ENCODE results near the gene LARGE2.
A peak's percentile ranks its signal among the peaks of the same experiment; 100 is the strongest.

The LARGE2 gene

DNA sequence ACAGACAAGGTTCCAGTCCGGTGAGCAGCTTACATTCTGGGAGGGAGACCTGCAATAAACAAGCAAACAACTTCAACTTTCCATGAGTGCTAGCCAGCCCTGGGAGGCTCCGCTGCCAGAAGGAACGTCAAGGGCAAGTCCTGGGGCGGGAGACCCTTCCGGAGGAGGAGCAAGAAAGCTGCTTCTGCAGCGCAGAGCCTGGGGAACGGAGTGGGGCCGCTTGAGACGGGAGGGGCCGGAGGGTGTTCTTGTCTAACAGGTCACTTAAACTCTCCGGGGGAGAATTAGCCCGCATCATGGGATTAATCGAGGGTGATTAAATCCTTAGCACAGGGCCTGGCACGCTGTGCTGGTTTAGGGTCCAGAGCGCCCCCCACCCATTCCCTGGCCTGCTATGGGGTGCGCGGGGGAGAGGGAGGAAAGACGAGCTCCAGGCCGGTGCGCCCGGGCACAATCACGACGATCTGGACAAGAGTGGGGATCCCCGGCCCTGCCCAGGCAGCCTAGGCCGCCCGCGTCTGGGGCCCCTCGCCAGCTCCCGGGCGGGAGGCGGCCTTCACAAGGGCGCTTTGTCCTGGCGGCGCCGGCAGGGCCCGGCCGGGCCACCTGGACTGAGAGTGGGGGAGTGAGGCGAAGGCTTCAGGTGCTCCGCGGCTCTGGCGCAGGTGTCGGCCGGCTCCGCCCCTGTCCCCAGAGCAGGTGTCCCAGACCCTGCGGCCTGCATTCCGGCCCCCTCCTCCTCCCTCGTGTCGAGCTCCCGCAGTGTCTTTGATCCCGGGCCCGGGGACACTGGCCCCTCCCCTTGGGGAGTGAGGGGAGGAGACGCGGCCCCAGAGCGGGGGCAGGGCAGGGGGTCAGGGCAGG, 663 bp upstream of the LARGE2 start:
- DNase-seq (ENCODE audit: low read depth, low spot score): no peak
- peak overlapping the region; percentile 64 for H3K9ac ChIP-seq (ENCODE audit: insufficient read length)
- H3K4me3 ChIP-seq: peak overlapping the region; percentile 82
- TF ChIP-seq EZH2 (IDR thresholded peaks at IDR 0.05): no peak
- TF ChIP-seq FOXP2 (optimal IDR thresholded peaks at IDR 0.05; ENCODE audit: control extremely low read depth, extremely low read length, insufficient read depth): no peak
- TF ChIP-seq POLR2AphosphoS5 (IDR thresholded peaks at IDR 0.05; ENCODE audit: borderline replicate concordance, low read depth, low read length): no peak
- H3K36me3 ChIP-seq (ENCODE audit: insufficient read depth, low read length): no peaks in the 10 kb centered on the region
- no peaks in the 10 kb centered on the region for H3K9me3 ChIP-seq (ENCODE audit: low read depth, low read length)
- H3K27ac ChIP-seq: no peak overlapping the region

DNA sequence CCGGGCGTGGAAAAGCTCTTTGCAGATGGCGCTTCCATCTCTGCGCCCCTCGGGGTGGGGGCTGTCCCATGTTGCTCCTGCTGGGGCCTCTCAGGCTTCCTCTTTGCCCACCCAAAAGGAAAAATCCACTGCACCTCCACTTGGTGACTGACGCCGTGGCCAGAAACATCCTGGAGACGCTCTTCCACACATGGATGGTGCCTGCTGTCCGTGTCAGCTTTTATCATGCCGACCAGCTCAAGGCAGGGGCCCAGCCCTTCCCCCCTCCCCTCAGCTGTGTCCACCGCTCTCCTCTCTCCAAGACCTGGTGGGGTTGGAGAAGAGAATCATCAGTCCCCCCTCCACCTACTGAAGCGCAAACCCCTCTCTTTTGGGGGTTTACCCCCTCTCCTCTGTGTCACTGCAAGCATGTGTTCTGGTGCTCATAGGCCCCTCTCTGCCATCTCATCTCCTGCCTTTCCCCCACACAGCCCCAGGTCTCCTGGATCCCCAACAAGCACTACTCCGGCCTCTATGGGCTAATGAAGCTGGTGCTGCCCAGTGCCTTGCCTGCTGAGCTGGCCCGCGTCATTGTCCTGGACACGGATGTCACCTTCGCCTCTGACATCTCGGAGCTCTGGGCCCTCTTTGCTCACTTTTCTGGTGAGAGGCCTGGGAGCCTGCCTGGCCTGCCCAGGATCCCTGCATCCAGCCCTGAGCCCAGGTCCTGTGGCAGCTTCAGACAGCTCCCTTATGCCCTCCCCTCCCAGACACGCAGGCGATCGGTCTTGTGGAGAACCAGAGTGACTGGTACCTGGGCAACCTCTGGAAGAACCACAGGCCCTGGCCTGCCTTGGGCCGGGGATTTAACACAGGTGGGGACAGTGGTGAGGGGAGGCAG, 1.8 kb downstream of the LARGE2 start:
- DNase-seq (ENCODE audit: low read depth, low spot score): no peak
- Histone ChIP-seq H3K36me3 (ENCODE audit: insufficient read depth, low read length) (no peaks in the 10 kb centered on the region), H3K4me3 (no peak overlapping the region), H3K27ac (no peak overlapping the region), H3K9me3 (ENCODE audit: low read depth, low read length) (no peaks in the 10 kb centered on the region), H3K9ac (ENCODE audit: insufficient read length) (no peak overlapping the region)
- TF ChIP-seq EZH2 (IDR thresholded peaks at IDR 0.05): no peak
- TF ChIP-seq POLR2AphosphoS5 (IDR thresholded peaks at IDR 0.05; ENCODE audit: borderline replicate concordance, low read depth, low read length): no peak
- TF ChIP-seq FOXP2 (optimal IDR thresholded peaks at IDR 0.05; ENCODE audit: control extremely low read depth, extremely low read length, insufficient read depth): no peak

DNA sequence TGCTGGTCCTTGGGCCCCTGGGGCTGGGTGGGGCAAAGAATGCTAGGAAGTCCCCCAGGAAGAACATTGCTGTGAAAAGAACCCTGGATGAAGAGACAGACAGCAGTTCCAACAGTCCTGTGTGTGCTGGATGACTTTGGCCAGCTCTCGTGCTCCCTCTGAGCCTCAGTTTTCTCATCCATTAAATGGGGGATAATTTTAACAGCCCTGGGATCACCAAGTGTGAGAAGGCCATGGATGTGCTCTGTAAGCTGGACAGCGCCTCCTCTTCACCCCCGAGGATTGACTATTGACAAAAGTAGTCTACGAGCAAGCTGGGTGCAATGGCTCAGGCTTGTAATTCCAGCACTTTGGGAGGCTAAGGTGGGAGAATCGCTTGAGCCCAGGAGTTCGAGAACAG, 2.5 kb downstream of the LARGE2 start:
- Histone ChIP-seq H3K4me3 (no peak overlapping the region), H3K27ac (no peak overlapping the region), H3K36me3 (ENCODE audit: insufficient read depth, low read length) (no peaks in the 10 kb centered on the region), H3K9ac (ENCODE audit: insufficient read length) (no peak overlapping the region), H3K9me3 (ENCODE audit: low read depth, low read length) (no peaks in the 10 kb centered on the region)
- no peak for DNase-seq (ENCODE audit: low read depth, low spot score)
- TF ChIP-seq POLR2AphosphoS5 (IDR thresholded peaks at IDR 0.05; ENCODE audit: borderline replicate concordance, low read depth, low read length): no peak
- TF ChIP-seq EZH2 (IDR thresholded peaks at IDR 0.05): no peak
- TF ChIP-seq FOXP2 (optimal IDR thresholded peaks at IDR 0.05; ENCODE audit: control extremely low read depth, extremely low read length, insufficient read depth): no peak

DNA sequence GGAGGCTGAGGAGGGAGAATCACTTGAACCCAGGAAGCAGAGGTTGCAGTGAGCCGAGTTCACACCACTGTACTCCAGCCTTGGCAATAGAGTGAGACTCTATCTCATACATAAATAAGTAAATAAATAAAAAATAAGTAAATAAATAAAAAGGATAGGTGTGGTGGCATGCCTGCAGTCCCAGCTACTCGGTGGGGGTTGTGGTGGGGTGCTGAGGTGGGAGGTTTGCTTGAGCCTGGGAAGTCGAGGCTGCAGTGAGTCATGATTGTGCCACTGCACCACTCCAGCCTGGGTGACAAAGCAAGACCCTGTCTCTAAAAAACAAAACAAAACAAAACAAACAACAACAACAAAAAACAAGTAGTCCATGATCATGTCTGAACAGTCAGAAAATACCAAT, 3.1 kb downstream of the LARGE2 start:
- H3K9ac ChIP-seq (ENCODE audit: insufficient read length): no peak overlapping the region
- no peaks in the 10 kb centered on the region for H3K9me3 ChIP-seq (ENCODE audit: low read depth, low read length)
- no peaks in the 10 kb centered on the region for H3K36me3 ChIP-seq (ENCODE audit: insufficient read depth, low read length)
- TF ChIP-seq FOXP2 (optimal IDR thresholded peaks at IDR 0.05; ENCODE audit: control extremely low read depth, extremely low read length, insufficient read depth): no peak
- no peak for TF ChIP-seq POLR2AphosphoS5 (IDR thresholded peaks at IDR 0.05; ENCODE audit: borderline replicate concordance, low read depth, low read length)
- TF ChIP-seq EZH2 (IDR thresholded peaks at IDR 0.05): no peak
- no peak overlapping the region for H3K27ac ChIP-seq
- H3K4me3 ChIP-seq: no peak overlapping the region
- DNase-seq (ENCODE audit: low read depth, low spot score): no peak

DNA sequence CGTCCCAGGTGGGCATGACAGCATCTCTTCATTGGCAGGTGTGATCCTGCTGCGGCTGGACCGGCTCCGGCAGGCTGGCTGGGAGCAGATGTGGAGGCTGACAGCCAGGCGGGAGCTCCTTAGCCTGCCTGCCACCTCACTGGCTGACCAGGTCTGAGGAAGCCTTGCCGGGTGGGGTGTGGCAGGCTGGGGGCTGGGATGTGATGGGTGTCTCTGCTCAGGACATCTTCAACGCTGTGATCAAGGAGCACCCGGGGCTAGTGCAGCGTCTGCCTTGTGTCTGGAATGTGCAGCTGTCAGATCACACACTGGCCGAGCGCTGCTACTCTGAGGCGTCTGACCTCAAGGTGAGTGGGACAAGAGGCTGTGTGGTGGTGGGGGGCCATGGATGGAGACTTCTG, 3.5 kb downstream of the LARGE2 start:
- Histone ChIP-seq H3K27ac (no peak overlapping the region), H3K9me3 (ENCODE audit: low read depth, low read length) (no peaks in the 10 kb centered on the region), H3K9ac (ENCODE audit: insufficient read length) (no peak overlapping the region), H3K36me3 (ENCODE audit: insufficient read depth, low read length) (no peaks in the 10 kb centered on the region), H3K4me3 (no peak overlapping the region)
- TF ChIP-seq POLR2AphosphoS5 (IDR thresholded peaks at IDR 0.05; ENCODE audit: borderline replicate concordance, low read depth, low read length): no peak
- TF ChIP-seq EZH2 (IDR thresholded peaks at IDR 0.05): no peak
- TF ChIP-seq FOXP2 (optimal IDR thresholded peaks at IDR 0.05; ENCODE audit: control extremely low read depth, extremely low read length, insufficient read depth): no peak
- no peak for DNase-seq (ENCODE audit: low read depth, low spot score)

DNA sequence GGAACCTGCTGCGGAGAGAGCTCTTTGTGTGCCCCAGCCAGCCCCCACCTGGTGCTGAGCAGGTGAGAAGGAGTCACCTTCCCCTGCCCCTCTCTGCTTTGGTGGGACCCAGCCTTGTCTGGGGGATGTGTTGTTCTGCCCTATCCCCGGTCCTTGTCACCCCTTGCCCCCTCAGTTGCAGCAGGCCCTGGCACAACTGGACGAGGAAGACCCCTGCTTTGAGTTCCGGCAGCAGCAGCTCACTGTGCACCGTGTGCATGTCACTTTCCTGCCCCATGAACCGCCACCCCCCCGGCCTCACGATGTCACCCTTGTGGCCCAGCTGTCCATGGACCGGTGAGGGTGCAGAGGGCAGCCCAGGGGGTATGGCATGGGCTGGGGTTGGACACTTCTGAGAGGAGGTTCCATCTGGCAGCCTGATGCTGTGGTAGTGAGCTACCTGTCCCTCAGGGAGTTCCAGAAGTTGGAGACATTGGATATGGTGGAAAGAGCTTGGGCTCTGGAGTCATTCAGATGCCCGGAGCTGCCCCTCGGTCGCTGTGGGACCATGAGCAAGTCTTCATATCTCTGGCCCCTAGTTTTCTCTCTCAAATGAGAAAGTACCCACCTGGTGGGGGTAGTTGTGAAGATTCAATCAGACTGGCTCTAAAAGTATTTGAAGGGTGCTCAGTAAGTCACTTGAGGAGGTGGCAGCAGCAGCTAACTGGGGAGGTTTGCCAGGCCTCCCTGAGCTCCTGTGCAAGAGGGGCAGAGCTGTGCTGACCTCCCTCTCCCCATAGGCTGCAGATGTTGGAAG, 4.3 kb downstream of the LARGE2 start:
- Histone ChIP-seq H3K4me3 (no peak overlapping the region), H3K9ac (ENCODE audit: insufficient read length) (no peak overlapping the region), H3K36me3 (ENCODE audit: insufficient read depth, low read length) (no peaks in the 10 kb centered on the region; the same call in 1 of the 2 replicates), H3K27ac (no peak overlapping the region), H3K9me3 (ENCODE audit: low read depth, low read length) (no peaks in the 10 kb centered on the region)
- DNase-seq (ENCODE audit: low read depth, low spot score): no peak
- no peak for TF ChIP-seq POLR2AphosphoS5 (IDR thresholded peaks at IDR 0.05; ENCODE audit: borderline replicate concordance, low read depth, low read length)
- TF ChIP-seq EZH2 (IDR thresholded peaks at IDR 0.05): no peak
- TF ChIP-seq FOXP2 (optimal IDR thresholded peaks at IDR 0.05; ENCODE audit: control extremely low read depth, extremely low read length, insufficient read depth): no peak

DNA sequence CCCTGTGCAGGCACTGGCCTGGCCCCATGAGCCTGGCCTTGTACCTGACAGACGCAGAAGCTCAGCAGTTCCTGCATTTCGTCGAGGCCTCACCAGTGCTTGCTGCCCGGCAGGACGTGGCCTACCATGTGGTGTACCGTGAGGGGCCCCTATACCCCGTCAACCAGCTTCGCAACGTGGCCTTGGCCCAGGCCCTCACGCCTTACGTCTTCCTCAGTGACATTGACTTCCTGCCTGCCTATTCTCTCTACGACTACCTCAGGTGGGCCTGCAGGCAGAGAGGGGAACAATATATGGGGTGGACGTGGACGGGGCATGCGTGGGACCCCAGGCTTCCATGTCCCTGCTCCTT, 4.9 kb downstream of the LARGE2 start:
- no peak for TF ChIP-seq EZH2 (IDR thresholded peaks at IDR 0.05)
- no peak for TF ChIP-seq POLR2AphosphoS5 (IDR thresholded peaks at IDR 0.05; ENCODE audit: borderline replicate concordance, low read depth, low read length)
- Histone ChIP-seq H3K9ac (ENCODE audit: insufficient read length) (no peak overlapping the region), H3K36me3 (ENCODE audit: insufficient read depth, low read length) (peaks cover 2% of the 10 kb centered on the region; the same call in 1 of the 2 replicates), H3K4me3 (no peak overlapping the region), H3K27ac (no peak overlapping the region), H3K9me3 (ENCODE audit: low read depth, low read length) (no peaks in the 10 kb centered on the region)
- DNase-seq (ENCODE audit: low read depth, low spot score): no peak
